ENCODE results near the gene FLNB. TPM values are rescaled to one million over a fixed set of nuclear protein-coding genes. Genes with fewer than 3 reads are reported as not detected.

The FLNB gene
- total RNA-seq, 4 donors from 2014 or later = 265 to 345 (median 277) TPM

- H3K27ac ChIP-seq = peak overlapping the region in 2 of 4 donors; percentile 71 to 75
- 79 to 93% methylated on average over 3 of the region's 3 CpGs for WGBS, 2 donors
- H3K9me3 ChIP-seq = no peaks in the 10 kb centered on the region
- H3K4me1 ChIP-seq = peaks cover 0 to 83% (median 32%) of the 10 kb centered on the region in 4 donors
- DNase-seq (ENCODE audit: low spot score in 2 of 2) = no peak
- H3K4me3 ChIP-seq = no peak overlapping the region
- TF ChIP-seq POLR2A (IDR thresholded peaks at IDR 0.05) = no peak
- TF ChIP-seq EP300 (IDR thresholded peaks at IDR 0.05) = no peak
- no peak for TF ChIP-seq CTCF (IDR thresholded peaks at IDR 0.05)
- no peaks in the 10 kb centered on the region for H3K36me3 ChIP-seq
- H3K27me3 ChIP-seq = no peaks in the 10 kb centered on the region
Measured at GRCh38 chr3:58022490-58022889, 14.3 kb downstream of the FLNB start.

- Histone ChIP-seq H3K4me3 (no peak overlapping the region), H3K9me3 (no peaks in the 10 kb centered on the region), H3K4me1 (peaks cover 0 to 73% (median 32%) of the 10 kb centered on the region in 4 donors), H3K27me3 (no peaks in the 10 kb centered on the region), H3K36me3 (no peaks in the 10 kb centered on the region), H3K27ac (peak overlapping the region in 2 of 4 donors; percentile 54 to 62)
- DNase-seq (ENCODE audit: low spot score in 2 of 2) = no peak
- 43 to 47% methylated on average over 2 of the region's 2 CpGs for WGBS, 2 donors
- TF ChIP-seq POLR2A (IDR thresholded peaks at IDR 0.05) (no peak), EP300 (IDR thresholded peaks at IDR 0.05) (no peak), CTCF (IDR thresholded peaks at IDR 0.05) (no peak)
Measured at GRCh38 chr3:58023531-58023930, 15.3 kb downstream of the FLNB start.

GRCh38 chr3:58025406-58025805, 17.2 kb downstream of the FLNB start:
- Histone ChIP-seq H3K4me3 (no peak overlapping the region), H3K9me3 (no peaks in the 10 kb centered on the region), H3K27ac (peak overlapping the region in 3 of 4 donors; percentile 6 to 32 (median 32)), H3K27me3 (no peaks in the 10 kb centered on the region), H3K36me3 (no peaks in the 10 kb centered on the region), H3K4me1 (peaks cover 0 to 66% (median 22%) of the 10 kb centered on the region in 4 donors)
- TF ChIP-seq EP300 (IDR thresholded peaks at IDR 0.05) (no peak), CTCF (IDR thresholded peaks at IDR 0.05) (no peak), POLR2A (IDR thresholded peaks at IDR 0.05) (no peak)
- WGBS, 2 donors = 59 to 78% methylated on average over 5 of the region's 5 CpGs
- DNase-seq (ENCODE audit: low spot score in 2 of 2) = no peak

GRCh38 chr3:58025837-58026569, 17.8 kb downstream of the FLNB start:
- WGBS, 2 donors = 54 to 60% methylated on average over 12 of the region's 12 CpGs
- H3K27me3 ChIP-seq = no peaks in the 10 kb centered on the region
- no peaks in the 10 kb centered on the region for H3K36me3 ChIP-seq
- TF ChIP-seq EP300 (IDR thresholded peaks at IDR 0.05) = no peak
- TF ChIP-seq CTCF (IDR thresholded peaks at IDR 0.05) = no peak
- TF ChIP-seq POLR2A (IDR thresholded peaks at IDR 0.05) = no peak
- no peaks in the 10 kb centered on the region for H3K9me3 ChIP-seq
- no peak for DNase-seq (ENCODE audit: low spot score in 2 of 2)
- H3K4me3 ChIP-seq = no peak overlapping the region
- H3K27ac ChIP-seq = peak overlapping the region in 3 of 4 donors; percentile 6 to 32 (median 32)
- H3K4me1 ChIP-seq = peaks cover 0 to 60% (median 16%) of the 10 kb centered on the region in 4 donors

GRCh38 chr3:58026598-58026997, 18.4 kb downstream of the FLNB start:
- H3K27me3 ChIP-seq = no peaks in the 10 kb centered on the region
- H3K36me3 ChIP-seq = no peaks in the 10 kb centered on the region
- 76 to 84% methylated on average over 7 of the region's 7 CpGs for WGBS, 2 donors
- no peak overlapping the region for H3K4me3 ChIP-seq
- no peaks in the 10 kb centered on the region for H3K9me3 ChIP-seq
- DNase-seq (ENCODE audit: low spot score in 2 of 2) = no peak
- TF ChIP-seq EP300 (IDR thresholded peaks at IDR 0.05) (no peak), POLR2A (IDR thresholded peaks at IDR 0.05) (no peak), CTCF (IDR thresholded peaks at IDR 0.05) (no peak)
- peaks cover 0 to 55% (median 13%) of the 10 kb centered on the region in 4 donors for H3K4me1 ChIP-seq
- peak overlapping the region in 3 of 4 donors; percentile 6 to 32 (median 32) for H3K27ac ChIP-seq
